Measurements from ENCODE around the gene SSU72.
A peak's percentile ranks its signal among the peaks of the same experiment; 100 is the strongest.
"Not testable (repeated sequence)": the region's sequence is repeated elsewhere in the genome, so short reads cannot be mapped to it uniquely, and the experiment has no call there.

SSU72 gene

GRCh38 chr1:1524750-1525383 lies 49.8 kb downstream of the SSU72 start:
- DNase-seq: not testable (repeated sequence)

- not testable (repeated sequence) for DNase-seq
These were observed 51.0 kb downstream of the SSU72 start for GRCh38 chr1:1523651-1524050.

- not testable (repeated sequence) for DNase-seq
These were observed 51.4 kb downstream of the SSU72 start for GRCh38 chr1:1523226-1523625.

GRCh38 chr1:1522536-1522935 lies 52.1 kb downstream of the SSU72 start:
- DNase-seq: not testable (repeated sequence)

- no peak for DNase-seq
These were observed 53.3 kb downstream of the SSU72 start for GRCh38 chr1:1521331-1521730.

- not testable (repeated sequence) for DNase-seq
These were observed 54.7 kb downstream of the SSU72 start for GRCh38 chr1:1519805-1520505.

GRCh38 chr1:1518621-1519007 lies 56.0 kb downstream of the SSU72 start:
- not testable (repeated sequence) for DNase-seq

- DNase-seq: no peak
These were observed 56.6 kb downstream of the SSU72 start for GRCh38 chr1:1517973-1518620.

GRCh38 chr1:1516923-1517322 lies 57.7 kb downstream of the SSU72 start:
- not testable (repeated sequence) for DNase-seq

GRCh38 chr1:1514376-1514775 lies 60.3 kb downstream of the SSU72 start:
- not testable (repeated sequence) for DNase-seq

GRCh38 chr1:1513675-1514074 lies 61.0 kb downstream of the SSU72 start:
- DNase-seq: not testable (repeated sequence)

- not testable (repeated sequence) for DNase-seq
These were observed 62.2 kb downstream of the SSU72 start for GRCh38 chr1:1512425-1512824.

GRCh38 chr1:1511533-1512285 lies 63.0 kb downstream of the SSU72 start, which contains the start of gene ATAD3A:
ATAD3A (plus strand) TSS chr1:1512162; CDS start chr1:1512269, 107 bp downstream.
- DNase-seq: no peak

GRCh38 chr1:1510912-1511532 lies 63.6 kb downstream of the SSU72 start:
- DNase-seq: no peak

- not testable (repeated sequence) for DNase-seq
These were observed 65.2 kb downstream of the SSU72 start for GRCh38 chr1:1509465-1509850.

GRCh38 chr1:1508775-1509464 lies 65.7 kb downstream of the SSU72 start:
- DNase-seq: not testable (repeated sequence)

GRCh38 chr1:1507305-1507704 lies 67.4 kb downstream of the SSU72 start:
- no peak for DNase-seq

GRCh38 chr1:1505801-1506200 lies 68.9 kb downstream of the SSU72 start:
- not testable (repeated sequence) for DNase-seq

- DNase-seq: not testable (repeated sequence)
These were observed 69.3 kb downstream of the SSU72 start for GRCh38 chr1:1505366-1505798.

GRCh38 chr1:1504777-1505365 lies 69.8 kb downstream of the SSU72 start:
- peak; percentile 10 for DNase-seq

- DNase-seq: not testable (repeated sequence)
These were observed 79.1 kb downstream of the SSU72 start for GRCh38 chr1:1495461-1495975.

Data from DMS 273 treated with DMSO at 0.1 percent for 48 hours (cell line).